GM19395 (cell line): Measurements from ENCODE around the gene RMI2.
"Not testable (repeated sequence)": the region's sequence is repeated elsewhere in the genome, so short reads cannot be mapped to it uniquely, and the experiment has no call there.

ENCODE experiments used
- ATAC-seq: cut with Tn5 transposase; IDR thresholded peaks from one replicate; pipeline ENCODE4 v1.9.1; 2021; ENCODE audit warnings: mild to moderate bottlenecking, moderate library complexity; ENCODE audit not compliant: unreplicated experiment

RMI2 gene

DNA sequence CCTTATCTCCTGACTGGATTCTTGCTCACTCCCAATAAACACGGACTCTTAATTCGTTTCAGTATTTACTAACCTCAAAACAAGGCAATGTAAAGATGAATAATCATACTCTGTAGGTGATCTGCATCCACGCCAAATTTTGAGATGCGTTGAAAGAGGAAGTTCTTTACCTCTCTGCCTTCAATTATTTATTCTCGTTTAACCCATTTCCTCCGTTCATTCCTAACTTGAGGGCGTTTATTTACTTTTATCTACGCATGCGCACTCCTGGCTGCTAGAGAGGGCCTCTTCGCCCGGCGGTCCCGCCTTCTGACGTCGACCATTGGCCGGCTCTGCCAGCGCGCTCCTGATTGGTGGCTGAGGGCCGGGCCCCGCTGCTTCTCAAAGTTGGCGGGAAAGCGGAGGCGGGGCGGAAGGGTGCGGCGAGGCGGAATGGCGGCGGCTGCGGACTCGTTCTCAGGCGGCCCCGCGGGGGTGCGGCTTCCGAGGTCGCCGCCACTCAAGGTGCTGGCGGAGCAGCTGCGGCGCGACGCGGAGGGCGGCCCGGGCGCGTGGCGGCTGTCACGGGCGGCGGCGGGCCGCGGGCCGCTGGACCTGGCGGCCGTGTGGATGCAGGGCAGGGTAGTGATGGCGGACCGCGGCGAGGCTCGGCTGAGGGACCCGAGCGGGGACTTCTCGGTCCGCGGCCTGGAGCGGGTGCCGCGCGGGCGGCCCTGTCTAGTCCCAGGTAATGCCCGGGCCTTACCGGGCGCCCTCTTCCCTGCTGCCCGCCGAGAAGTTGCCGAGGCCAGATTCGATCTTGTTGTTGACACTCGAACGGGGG, at the start of gene RMI2:
Gene RMI2, plus strand, starts transcription at position 420 of the 823 bp plus-strand sequence. Its CDS starts 13 bp downstream, at position 433.
- ATAC-seq: peak; percentile 95

DNA sequence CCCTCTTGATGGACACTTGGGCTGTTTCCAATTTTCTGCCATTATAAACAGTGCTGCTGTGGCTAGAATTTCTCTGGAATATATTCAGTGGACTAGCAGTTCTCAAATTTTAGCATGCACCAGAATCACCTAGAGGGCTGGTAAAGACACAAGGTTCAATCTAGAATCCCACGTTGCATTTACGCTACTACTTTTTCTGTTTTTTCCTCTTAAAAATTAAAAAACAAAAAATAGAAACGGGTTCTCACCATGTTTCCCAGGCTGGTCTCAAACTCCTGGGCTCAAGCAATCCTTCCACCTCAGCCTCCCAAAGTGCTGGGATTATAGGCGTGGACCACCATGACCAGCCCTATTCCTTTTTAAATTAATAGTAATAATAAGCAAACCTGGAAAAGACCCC, 49.6 kb upstream of the RMI2 start:
- ATAC-seq: no peak

DNA sequence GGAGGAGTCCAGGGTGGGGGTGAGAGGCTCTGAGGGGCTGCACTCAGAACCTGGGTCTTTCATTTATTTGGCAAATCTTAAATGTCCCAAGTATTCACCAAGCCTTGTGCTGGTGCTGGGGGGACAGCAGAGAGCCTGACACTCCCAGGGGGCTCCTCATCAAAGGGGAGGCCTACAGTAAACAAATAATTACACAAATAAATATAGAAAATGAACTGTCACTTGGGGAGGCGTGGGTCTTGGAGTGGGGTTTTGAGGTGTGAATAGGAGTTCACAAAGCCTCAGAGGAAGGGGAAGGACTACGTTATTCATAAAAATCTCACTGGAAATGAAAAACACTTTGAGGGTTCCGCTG, 48.9 kb upstream of the RMI2 start:
- ATAC-seq: no peak

DNA sequence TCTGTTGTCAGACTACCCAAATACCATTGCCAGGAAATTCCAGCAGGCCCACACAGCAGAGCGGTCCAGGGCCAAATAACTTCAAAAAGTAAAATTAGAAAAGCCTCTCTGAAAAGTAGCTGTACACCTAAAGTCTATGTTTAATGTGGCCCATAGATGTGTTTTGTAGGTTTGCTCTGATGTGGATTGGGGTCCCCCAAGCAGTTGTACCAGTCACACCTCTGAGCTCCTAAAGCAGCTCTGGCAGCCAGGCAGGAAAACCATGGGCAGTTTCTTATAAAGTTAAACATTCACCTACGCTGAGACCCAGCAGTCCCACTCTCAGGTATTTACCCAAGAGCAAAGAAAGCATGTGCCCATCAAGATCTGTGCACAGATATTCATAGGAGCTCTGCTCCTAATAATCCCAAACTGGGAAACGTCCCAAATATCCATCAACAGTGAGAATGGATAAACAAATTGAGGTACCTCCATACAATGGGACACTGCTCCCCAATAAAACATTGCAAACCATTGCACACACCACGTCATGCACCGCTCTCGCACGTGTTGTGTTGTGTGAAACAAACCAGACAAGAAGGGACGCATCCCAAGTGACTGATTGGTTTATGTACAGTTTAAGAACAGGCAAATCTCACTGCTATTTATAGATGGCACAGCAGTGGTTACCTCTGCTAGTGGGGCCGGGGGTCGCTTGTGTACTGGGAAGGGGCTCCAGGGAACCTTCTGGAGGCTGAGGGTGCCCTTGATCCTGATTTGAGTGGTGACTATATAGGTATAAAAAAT, 48.4 kb upstream of the RMI2 start:
- ATAC-seq: no peak

DNA sequence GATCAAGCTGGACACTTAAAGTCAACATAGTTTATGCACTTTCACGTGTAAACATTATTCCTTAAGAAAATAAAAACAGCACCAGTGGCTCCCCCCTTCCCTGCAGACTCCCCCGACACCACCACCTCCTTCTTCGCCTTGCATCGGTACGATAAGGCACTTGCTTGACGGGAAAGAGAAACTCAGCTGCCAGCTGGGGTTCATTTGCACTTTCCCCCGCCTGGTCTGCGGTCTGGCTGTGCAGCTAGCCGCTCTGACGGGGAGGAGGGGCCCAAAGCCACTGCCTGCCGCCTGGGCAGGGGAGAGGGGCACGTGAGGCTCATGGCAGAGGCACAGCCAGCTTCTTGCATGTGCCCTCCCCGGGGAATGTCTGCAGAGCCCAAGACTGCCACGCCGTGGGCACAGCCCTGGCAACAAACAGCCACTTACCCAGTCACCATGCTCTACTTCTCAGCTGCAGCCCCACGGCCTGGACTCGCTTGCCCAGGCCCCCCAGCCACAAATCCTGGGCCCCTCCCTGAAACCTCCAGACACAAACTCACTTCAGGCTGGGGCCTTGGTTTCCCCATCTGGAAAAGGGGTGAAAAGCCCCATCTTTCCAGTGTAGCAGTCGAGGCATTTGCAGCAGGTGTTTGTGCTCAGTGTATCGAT, 47.6 kb upstream of the RMI2 start:
- ATAC-seq: peak; percentile 78

DNA sequence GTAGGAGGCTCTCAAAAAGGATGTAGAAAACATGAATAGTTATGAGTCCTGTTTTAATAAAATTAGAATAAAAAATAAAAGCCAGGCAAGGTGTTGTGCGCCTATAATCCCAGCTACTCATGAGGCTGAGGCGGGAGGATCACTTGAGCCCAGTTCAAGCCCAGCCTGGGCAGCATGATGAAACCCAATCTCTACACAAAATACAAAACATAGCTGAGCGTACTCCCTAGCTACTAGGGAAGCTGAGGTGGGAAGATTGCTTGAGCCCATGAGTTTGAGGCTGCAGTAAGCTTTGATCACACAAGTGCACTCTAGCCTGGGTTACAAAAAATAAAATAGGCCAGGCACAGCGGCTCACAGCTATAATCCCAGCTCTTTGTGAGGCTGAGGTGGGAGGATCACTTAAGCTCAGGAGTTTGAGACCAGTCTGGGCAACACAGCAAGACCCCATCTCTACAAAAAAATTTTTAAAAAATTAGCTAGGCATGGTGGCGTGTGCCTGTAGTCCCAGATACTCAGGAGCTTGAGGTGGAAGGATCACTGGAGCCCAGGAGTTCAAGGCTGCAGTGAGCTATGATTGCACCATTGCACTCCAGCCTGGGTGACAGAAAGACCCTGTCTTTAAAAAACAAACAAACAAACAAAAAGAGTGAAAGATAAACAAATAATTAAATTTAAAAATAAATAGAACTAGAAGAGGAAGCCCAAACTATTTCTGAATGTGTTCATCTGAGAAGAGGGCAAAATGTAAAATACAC, 46.9 kb upstream of the RMI2 start:
- ATAC-seq: no peak

DNA sequence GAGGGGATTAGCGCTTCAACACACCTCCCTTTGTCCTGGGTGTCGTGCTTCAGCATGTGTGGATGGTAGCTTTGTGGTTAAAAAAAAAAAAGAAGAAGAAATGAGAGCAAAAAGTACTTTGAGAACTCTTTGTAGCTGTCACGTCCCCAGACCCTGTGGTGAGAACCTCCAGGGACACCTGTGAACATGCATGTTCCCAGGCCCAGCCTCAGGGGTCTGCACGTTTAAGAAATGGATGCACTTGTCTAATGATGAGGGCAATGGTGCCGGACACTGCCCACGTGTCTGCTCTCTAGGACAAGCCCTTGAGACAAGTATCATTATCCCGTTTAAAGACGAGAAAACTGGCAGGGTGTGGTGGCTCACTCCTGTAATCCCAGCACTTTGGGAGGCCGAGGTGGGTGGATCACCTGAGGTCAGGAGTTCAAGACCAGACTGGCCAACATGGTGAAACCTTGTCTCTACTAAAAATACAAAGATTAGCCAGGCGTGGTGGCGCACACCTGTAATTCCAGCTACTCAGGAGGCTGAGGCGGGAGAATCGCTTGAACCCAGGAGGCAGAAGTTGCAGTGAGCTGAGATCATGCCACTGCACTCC, 46.2 kb upstream of the RMI2 start:
- ATAC-seq: not testable (repeated sequence)

DNA sequence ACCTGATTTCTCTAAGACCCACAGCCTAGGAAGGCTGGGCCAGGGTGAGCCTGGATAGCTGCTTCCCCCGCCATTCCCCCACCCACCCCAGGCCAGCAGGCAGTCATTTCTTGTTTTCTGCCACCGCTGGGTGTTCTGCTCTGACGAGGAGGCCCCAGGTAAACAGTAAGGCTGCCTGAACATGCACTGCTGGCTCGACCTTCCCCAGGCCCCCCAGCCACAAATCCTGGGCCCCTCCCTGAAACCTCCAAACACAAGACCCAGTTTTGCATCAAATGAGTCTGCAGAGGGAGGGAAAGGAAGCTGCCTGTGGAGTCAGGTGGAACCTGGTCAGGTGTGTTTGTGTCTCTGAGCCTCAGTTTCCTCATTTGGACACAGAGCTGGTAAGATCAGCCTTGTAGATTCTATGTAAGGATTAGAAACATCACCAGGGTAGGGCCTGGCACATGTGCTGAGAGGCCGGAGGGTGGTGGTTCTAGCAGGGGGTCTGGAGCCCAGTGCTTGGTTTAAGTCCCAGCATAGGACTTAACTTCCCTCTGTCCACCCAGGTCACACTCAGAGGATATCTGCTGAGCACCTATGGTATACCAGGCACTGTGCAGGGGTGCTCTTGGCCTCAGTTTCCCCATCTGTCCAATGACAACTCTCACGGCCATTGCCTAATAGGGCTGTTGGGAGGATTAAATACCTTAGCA, 45.2 kb upstream of the RMI2 start:
- no peak for ATAC-seq

DNA sequence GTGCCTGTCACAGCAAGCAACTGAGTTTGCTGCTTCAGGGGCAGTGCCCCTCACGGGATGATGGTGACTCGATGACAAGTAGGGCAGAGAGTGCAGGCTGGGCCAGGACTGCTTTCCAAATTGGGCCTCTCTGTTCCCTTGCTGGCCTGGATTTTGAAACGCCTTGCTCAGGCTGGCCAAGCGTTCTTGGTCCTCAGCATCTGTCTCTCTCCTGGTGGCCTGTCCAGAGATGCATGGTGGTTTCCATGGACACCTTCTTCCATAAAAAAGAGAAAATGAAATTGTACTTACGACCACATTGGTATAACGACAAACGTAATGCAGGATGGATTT, 44.7 kb upstream of the RMI2 start:
- no peak for ATAC-seq

DNA sequence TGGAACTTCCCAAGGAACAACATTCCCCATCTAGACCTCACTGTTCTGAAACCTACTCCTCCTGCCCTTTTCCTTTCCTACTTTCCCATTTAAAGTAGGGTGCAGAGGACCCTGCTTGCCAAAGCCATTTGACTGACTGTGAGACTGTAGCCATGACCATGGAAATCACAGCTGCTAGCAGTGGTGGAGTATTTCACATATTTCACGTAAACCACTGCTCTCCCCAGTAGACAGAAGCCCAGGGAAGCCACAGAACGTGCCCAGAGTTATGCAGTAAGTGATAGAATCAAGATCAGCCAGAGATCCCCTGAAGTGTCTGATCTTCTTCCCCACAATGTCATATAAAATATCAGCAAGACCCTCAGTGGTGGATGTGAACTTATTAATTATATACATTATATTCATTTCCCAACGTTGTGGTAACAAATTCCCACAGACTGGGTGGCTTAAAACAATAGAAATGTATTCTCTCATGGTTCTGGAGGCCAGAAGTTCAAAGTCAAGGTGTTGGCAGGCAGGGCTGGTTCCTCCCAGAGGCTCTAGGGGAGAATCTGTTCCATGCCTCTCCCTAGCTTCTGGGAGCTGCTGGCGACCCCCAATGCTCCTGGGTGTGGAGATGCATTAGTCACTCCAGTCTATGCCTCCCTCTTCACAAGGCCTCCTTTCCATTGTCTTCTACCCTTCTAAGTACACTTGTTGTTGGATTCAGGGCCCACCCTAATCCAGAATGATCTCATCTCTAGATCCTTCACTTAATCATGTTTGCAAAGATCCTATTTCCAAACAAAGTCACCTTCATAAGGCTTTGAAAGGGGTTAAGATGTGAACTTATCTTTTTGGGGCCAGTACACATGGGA, 43.4 kb upstream of the RMI2 start:
- ATAC-seq: no peak

DNA sequence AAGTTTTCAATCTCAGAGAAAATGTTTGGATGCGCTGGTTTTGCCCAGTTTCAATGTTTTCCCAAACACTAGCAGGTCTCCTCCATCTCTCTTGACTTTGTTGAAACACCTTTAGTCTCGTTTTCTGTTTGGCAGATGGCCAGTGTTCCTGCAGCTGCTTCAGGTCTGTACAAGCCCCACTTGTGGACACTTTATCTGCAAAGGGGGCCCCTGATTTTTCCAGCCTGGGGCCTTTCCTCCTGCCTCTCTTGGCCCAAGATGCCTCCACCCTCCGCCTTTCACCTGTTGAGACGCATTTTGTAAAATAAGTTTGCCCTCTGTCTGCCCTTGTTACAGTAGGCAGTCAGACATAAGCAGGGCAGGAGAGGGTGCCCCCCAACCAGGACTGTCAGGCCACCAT, 42.3 kb upstream of the RMI2 start:
- ATAC-seq: no peak

DNA sequence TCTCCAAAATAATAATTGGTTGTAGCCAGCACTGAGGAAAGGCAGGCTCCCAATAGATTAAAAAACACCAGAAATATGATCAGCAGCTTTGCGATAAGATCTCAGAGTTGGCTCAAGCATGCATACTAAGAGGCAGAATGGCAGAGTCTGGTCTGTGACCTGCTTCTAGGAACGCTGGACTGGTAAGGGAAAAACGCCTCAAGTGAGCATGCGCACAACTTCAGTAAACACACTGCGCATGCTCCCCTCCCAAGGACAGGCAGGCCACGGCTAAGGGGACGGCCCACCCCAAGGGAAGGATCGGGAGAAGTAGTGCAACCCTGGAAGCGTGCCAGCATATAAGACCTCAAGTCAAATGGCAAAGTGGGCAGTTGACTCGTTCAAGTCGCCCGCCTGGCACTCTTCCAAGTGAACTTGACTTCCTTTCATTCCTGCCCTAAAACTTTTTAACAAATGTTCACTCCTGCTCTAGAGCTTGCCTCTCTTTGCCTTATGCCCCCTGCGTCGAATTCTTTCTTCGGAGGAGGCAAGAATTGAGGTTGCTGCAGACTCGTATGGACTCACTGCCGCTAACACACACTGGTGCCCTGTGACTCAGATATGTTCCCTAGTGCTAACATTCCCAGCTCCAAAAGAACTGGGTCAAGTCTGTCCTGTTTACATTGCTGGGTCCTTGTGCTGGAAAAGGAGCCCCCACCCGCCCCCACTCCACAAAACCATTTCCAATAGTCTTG, 41.7 kb upstream of the RMI2 start:
- no peak for ATAC-seq

DNA sequence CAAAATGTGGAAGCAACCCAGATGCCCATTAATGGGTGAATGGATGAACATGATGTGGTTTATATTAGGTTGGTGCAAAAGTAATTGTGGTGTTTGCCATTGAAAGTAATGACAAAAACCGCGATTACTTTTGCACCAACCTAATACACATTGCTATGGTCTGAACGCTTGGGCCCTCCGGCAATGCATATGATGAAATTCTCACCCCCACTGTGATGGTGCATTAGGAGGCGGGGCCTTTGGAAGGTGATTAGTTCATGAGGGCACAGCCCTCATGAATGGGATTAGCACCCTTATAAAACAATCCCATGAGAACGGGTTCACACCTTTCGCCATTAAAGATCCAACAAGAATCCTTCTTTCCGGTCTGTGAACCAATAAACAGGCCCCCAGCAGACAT, 38.9 kb upstream of the RMI2 start:
- ATAC-seq: no peak

DNA sequence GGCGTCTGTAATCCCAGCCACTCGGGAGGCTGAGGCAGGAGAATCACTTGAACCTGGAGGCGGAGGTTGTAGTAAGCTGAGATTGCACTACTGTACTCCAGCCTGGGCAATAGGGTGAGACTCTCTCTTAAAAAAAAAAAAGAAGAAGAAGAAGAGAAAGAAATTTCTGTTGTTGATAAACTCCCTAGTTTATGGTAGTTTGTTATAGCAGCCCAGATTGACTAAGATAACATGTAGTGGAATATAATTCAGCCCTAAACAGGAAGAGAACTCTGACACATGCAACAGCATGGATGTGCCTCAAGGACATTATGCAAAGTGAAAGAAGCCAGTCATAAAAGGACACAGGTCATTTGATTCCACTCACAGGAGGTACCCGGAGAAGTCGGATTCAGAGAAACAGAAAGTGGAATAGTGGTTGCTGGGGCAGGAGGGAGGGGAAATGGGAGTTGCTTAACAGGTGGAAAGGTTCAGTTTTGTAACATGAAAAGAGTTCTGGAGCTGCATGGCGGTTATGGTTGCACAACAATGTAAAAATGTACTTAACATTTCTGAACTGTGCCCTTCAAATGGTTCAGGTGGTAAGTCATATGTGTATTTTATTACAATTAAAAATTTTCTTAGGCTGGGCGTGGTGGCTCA, 38.1 kb upstream of the RMI2 start:
- ATAC-seq: no peak

DNA sequence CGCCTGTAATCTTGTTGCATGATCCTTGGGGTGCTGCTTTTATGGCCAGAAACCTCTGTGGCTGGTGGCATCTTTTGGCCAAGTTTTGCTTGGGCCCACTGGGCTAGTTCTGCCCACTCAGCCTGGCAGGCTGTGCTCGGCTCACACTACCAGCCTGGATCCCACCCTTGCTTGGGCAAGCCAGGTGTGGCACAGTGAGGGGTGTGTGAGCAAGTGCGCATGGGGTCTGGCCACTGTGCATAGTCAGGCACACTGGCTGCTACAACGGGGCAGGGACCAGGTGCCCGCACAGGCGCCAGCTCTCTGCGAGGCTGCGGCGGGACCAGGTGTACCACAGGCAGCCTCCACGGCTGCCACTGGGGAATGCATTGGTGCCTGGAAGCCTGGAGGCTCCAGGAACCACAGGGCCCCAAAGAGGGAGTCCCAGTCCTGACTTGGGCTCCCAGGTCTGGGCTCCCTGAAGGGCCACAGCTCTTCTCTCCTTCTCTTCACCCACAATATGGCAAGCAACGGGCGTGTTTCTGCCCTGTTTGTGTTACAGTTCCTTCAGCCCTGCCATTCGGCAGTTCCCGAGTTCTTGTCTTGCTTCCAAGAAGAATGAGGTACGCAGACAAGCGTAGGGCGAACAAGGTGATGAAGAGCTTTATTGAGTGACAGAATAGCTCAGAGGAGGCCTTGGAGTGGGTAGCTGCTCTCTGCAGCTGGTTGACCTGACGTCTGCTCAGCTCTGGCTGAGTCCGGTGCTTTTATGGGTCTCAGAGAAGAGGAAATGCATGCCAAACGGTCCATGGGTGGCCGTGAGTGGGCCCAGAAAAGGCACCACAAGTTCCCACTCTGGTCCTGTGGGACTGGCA, 37.4 kb upstream of the RMI2 start:
- ATAC-seq: no peak

DNA sequence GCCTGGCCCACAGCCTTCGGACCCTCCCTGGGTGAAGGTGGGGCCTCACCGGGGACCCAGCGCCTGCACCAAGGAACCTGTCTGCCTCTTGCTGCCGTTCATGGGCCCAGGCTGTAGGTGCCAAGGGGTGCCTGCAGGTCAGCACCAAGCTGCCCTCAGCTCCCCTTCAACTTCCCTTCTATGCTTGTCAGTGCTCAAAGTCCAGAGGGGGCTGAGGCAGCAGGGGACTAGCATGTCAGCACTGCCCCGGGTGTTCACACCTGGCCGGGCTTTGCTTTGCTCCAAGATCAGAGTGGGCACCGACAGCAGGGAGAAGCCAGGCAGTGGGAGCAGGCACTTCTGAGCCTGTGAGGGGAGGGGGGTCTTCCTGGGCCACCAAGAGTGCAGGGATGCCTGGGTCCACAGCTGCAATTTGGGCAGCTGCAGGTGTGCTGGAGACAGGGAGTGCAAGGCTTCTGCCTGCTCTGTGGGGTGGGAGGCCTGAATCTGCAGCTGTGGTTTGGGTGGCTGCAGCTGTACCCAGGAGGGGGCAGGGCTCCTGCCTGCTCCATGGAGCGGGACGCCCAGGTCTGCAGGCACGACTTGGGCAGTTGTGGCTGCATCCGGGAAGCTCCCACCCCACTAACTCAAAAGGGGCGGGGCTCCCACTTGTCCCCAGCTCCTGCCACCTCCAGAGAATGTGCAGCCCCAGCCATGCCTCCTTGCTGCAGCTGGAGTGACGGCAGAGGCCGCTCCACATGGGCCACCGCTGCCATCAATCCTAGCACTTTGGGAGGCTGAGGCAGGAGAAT, 36.6 kb upstream of the RMI2 start:
- ATAC-seq: no peak
